HCT116 (cell line): ENCODE data around the gene B3GALNT1.

Experiments
- ATF3 ChIP-seq: IDR thresholded peaks from 2 replicates; pipeline ENCODE4 v1.6.1; 2012
- CBX3 ChIP-seq: IDR thresholded peaks from 2 replicates; pipeline ENCODE4 v1.6.1; 2012; ENCODE audit warnings: low read depth
- CTCF ChIP-seq, 3 experiments: fragments of 200-600 bp in 1 of 3; sonication (generic) in 1 of 3; IDR thresholded peaks in 2 of 3; conservative IDR thresholded peaks in 1 of 3; 2 replicates each; pipeline ENCODE4 v1.5.1; 2012 to 2017; ENCODE audit warnings: low read depth in 2 of 3, low read length in 2 of 3, antibody characterized with exemption in 1 of 3, borderline replicate concordance in 1 of 3, control low read depth in 1 of 3, mild to moderate bottlenecking in 1 of 3, mixed read lengths in 1 of 3, mixed run types in 1 of 3, moderate library complexity in 1 of 3; ENCODE audit not compliant: insufficient read depth in 1 of 3
- EZH2 ChIP-seq: fragments of 200-600 bp; sonication (generic); IDR thresholded peaks from 2 replicates; pipeline ENCODE4 v1.6.1; 2017; ENCODE audit warnings: antibody characterized with exemption, mixed run types
- EZH2phosphoT487 ChIP-seq: fragments of 200-600 bp; IDR thresholded peaks from 2 replicates; pipeline ENCODE4 v1.6.1; 2018; ENCODE audit warnings: antibody characterized with exemption, borderline replicate concordance
- MAX ChIP-seq: IDR thresholded peaks from 2 replicates; pipeline ENCODE4 v1.6.1; 2012
- POLR2A ChIP-seq: IDR thresholded peaks from 2 replicates; pipeline ENCODE4 v1.7.0; 2011; ENCODE audit warnings: borderline replicate concordance; ENCODE audit not compliant: insufficient read depth, insufficient read length; ENCODE audit errors: extremely low read depth
- POLR2AphosphoS5 ChIP-seq: IDR thresholded peaks from 2 replicates; pipeline ENCODE4 v1.6.1; 2011; ENCODE audit warnings: mild to moderate bottlenecking, low read depth, low read length, moderate library complexity
- REST ChIP-seq: IDR thresholded peaks from 2 replicates; pipeline ENCODE4 v1.6.1; 2012; ENCODE audit warnings: low read depth
- SP1 ChIP-seq: IDR thresholded peaks from 2 replicates; pipeline ENCODE4 v1.6.1; 2012; ENCODE audit warnings: low read depth
- TCF7L2 ChIP-seq: IDR thresholded peaks from 2 replicates; pipeline ENCODE4 v1.7.0; 2011; ENCODE audit warnings: borderline replicate concordance, inconsistent platforms; ENCODE audit not compliant: insufficient read depth, insufficient read length; ENCODE audit errors: extremely low read depth
- ZBTB33 ChIP-seq: IDR thresholded peaks from 2 replicates; pipeline ENCODE4 v1.6.1; 2011; ENCODE audit warnings: mild to moderate bottlenecking, low read length, moderate library complexity; ENCODE audit not compliant: insufficient replicate concordance; ENCODE audit errors: extremely low read depth
- ZNF274 ChIP-seq: fragments of 200-500 bp; sonication (Bioruptor generic); IDR thresholded peaks from 2 replicates; pipeline ENCODE4 v1.6.1; 2014; ENCODE audit warnings: mild to moderate bottlenecking, low read depth, low read length, inconsistent platforms

- TF ChIP-seq ZBTB33 (no peak), CBX3 (no peak), CTCF (IDR thresholded peaks at IDR 0.05 in 2 of 3, conservative IDR thresholded peaks at IDR 0.05 in 1 of 3; ENCODE audit: borderline replicate concordance in 1 of 3, insufficient read depth in 1 of 3, low read depth in 2 of 3, low read length in 2 of 3) (no peak), ATF3 (no peak), MAX (no peak), REST (no peak), POLR2A (no peak), EZH2phosphoT487 (no peak), POLR2AphosphoS5 (no peak), EZH2 (no peak), ZNF274 (no peak), TCF7L2 (no peak), SP1 (no peak)
Measured at GRCh38 chr3:161107311-161107710, 2.2 kb upstream of the B3GALNT1 start.
